HEK293 (cell line): ENCODE results near the gene ZNF219.

ENCODE experiments used
- MEIS1 ChIP-seq: sonication (generic); formaldehyde crosslinking; IDR thresholded peaks from 2 replicates; pipeline ENCODE4 v1.8.1; 2022; ENCODE audit warnings: missing genetic modification reagents, mild to moderate bottlenecking, borderline replicate concordance
- MYNN ChIP-seq: fragments of 450-650 bp; formaldehyde crosslinking; IDR thresholded peaks from 2 replicates; pipeline ENCODE4 v1.5.1; 2016; ENCODE audit warnings: missing biosample characterization, missing genetic modification characterization, borderline replicate concordance
- ZNF311 ChIP-seq: fragments of 450-650 bp; formaldehyde crosslinking; IDR thresholded peaks from 2 replicates; pipeline ENCODE4 v1.5.1; 2017; ENCODE audit warnings: missing biosample characterization, missing genetic modification characterization, borderline replicate concordance
- TF ChIP-seq, protein P1 (sequence below): fragments of 450-650 bp; formaldehyde crosslinking; IDR thresholded peaks from 2 replicates; pipeline ENCODE4 v1.5.1; 2017; ENCODE audit warnings: missing biosample characterization, missing genetic modification characterization
- TF ChIP-seq, protein P2 (sequence below): fragments of 450-650 bp; formaldehyde crosslinking; IDR thresholded peaks from 2 replicates; pipeline ENCODE4 v1.5.1; 2016; ENCODE audit warnings: missing biosample characterization, missing genetic modification characterization
- TF ChIP-seq, protein P3 (sequence below): fragments of 450-650 bp; formaldehyde crosslinking; IDR thresholded peaks from 2 replicates; pipeline ENCODE4 v1.5.1; 2016; ENCODE audit warnings: missing biosample characterization, missing genetic modification characterization
- TF ChIP-seq, protein P4 (sequence below): fragments of 450-650 bp; formaldehyde crosslinking; IDR thresholded peaks from 2 replicates; pipeline ENCODE4 v1.5.1; 2017; ENCODE audit warnings: missing biosample characterization, missing genetic modification characterization

DNA sequence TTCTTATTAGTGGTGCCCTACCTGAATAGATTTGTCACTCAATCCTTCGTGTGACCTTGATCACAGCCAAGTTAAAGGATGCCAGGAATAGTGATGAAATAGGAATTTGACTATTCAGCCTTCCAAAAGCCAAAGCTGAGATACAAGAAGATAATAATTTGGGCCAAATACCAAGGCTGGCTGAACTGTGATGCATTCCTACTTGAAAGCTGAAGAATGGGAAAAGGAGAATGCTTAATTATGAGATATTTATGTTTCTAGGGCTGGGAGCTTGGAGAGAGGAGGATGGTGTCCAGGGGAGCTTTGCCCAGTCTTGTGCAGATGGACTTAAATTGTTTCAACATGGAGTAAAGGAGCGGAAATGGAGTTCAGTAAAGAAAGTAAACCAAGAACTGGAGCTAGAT, 51.1 kb downstream of the ZNF219 start:
- TF ChIP-seq, protein P1, sequence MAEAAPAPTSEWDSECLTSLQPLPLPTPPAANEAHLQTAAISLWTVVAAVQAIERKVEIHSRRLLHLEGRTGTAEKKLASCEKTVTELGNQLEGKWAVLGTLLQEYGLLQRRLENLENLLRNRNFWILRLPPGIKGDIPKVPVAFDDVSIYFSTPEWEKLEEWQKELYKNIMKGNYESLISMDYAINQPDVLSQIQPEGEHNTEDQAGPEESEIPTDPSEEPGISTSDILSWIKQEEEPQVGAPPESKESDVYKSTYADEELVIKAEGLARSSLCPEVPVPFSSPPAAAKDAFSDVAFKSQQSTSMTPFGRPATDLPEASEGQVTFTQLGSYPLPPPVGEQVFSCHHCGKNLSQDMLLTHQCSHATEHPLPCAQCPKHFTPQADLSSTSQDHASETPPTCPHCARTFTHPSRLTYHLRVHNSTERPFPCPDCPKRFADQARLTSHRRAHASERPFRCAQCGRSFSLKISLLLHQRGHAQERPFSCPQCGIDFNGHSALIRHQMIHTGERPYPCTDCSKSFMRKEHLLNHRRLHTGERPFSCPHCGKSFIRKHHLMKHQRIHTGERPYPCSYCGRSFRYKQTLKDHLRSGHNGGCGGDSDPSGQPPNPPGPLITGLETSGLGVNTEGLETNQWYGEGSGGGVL: no peak
- TF ChIP-seq, protein P2, sequence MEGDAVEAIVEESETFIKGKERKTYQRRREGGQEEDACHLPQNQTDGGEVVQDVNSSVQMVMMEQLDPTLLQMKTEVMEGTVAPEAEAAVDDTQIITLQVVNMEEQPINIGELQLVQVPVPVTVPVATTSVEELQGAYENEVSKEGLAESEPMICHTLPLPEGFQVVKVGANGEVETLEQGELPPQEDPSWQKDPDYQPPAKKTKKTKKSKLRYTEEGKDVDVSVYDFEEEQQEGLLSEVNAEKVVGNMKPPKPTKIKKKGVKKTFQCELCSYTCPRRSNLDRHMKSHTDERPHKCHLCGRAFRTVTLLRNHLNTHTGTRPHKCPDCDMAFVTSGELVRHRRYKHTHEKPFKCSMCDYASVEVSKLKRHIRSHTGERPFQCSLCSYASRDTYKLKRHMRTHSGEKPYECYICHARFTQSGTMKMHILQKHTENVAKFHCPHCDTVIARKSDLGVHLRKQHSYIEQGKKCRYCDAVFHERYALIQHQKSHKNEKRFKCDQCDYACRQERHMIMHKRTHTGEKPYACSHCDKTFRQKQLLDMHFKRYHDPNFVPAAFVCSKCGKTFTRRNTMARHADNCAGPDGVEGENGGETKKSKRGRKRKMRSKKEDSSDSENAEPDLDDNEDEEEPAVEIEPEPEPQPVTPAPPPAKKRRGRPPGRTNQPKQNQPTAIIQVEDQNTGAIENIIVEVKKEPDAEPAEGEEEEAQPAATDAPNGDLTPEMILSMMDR: no peak
- no peak for TF ChIP-seq ZNF311 (tag by site-specific recombination)
- TF ChIP-seq, protein P3, sequence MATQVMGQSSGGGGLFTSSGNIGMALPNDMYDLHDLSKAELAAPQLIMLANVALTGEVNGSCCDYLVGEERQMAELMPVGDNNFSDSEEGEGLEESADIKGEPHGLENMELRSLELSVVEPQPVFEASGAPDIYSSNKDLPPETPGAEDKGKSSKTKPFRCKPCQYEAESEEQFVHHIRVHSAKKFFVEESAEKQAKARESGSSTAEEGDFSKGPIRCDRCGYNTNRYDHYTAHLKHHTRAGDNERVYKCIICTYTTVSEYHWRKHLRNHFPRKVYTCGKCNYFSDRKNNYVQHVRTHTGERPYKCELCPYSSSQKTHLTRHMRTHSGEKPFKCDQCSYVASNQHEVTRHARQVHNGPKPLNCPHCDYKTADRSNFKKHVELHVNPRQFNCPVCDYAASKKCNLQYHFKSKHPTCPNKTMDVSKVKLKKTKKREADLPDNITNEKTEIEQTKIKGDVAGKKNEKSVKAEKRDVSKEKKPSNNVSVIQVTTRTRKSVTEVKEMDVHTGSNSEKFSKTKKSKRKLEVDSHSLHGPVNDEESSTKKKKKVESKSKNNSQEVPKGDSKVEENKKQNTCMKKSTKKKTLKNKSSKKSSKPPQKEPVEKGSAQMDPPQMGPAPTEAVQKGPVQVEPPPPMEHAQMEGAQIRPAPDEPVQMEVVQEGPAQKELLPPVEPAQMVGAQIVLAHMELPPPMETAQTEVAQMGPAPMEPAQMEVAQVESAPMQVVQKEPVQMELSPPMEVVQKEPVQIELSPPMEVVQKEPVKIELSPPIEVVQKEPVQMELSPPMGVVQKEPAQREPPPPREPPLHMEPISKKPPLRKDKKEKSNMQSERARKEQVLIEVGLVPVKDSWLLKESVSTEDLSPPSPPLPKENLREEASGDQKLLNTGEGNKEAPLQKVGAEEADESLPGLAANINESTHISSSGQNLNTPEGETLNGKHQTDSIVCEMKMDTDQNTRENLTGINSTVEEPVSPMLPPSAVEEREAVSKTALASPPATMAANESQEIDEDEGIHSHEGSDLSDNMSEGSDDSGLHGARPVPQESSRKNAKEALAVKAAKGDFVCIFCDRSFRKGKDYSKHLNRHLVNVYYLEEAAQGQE (tag by site-specific recombination): no peak
- TF ChIP-seq, protein P4, sequence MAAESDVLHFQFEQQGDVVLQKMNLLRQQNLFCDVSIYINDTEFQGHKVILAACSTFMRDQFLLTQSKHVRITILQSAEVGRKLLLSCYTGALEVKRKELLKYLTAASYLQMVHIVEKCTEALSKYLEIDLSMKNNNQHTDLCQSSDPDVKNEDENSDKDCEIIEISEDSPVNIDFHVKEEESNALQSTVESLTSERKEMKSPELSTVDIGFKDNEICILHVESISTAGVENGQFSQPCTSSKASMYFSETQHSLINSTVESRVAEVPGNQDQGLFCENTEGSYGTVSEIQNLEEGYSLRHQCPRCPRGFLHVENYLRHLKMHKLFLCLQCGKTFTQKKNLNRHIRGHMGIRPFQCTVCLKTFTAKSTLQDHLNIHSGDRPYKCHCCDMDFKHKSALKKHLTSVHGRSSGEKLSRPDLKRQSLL (tag by site-specific recombination): no peak
- TF ChIP-seq MEIS1 (CRISPR knock-in tag): no peak
- TF ChIP-seq MYNN (tag by site-specific recombination): no peak
